CD4-positive, alpha-beta T cell (primary cell): Measurements from ENCODE around the gene P2RX4. TPM values are rescaled to one million over a fixed set of nuclear protein-coding genes. Genes with fewer than 3 reads are reported as not detected.
"Not testable (repeated sequence)": the region's sequence is repeated elsewhere in the genome, so short reads cannot be mapped to it uniquely, and the experiment has no call there.

Experiments
- ATAC-seq: fragments of 200-7000 bp; cut with Tn5 transposase; one replicate; pipeline ENCODE4 v1.10.0; 2022; ENCODE audit warnings: mild to moderate bottlenecking; ENCODE audit not compliant: poor library complexity
- CTCF ChIA-PET: fragments of 350-600 bp; sonication (Branson Sonifier 250); formaldehyde crosslinking; loops from one replicate; lab custom pipeline; 2021; ENCODE audit warnings: antibody characterized with exemption, inconsistent platforms; lab: Charles Lee
- POLR2A ChIA-PET: fragments of 350-600 bp; sonication (Branson Sonifier 250); formaldehyde crosslinking; loops from one replicate; lab custom pipeline; 2021; ENCODE audit warnings: antibody characterized with exemption, inconsistent platforms; lab: Charles Lee
- DNase-seq, 14 experiments: peaks; one replicate each; pipeline ENCODE4 v3.0.0-alpha.2; 2013 to 2020; ENCODE audit warnings: mixed read lengths in 2 of 14
- H3K27ac ChIP-seq, 2 donors: one replicate each; pipeline versions ENCODE4 v1.5.1 to v1.7.0; 2013; ENCODE audit warnings: low read length in 2 of 2, low read depth in 1 of 2, mild to moderate bottlenecking in 1 of 2
- H3K27me3 ChIP-seq, 2 experiments: 1 replicate in 1 of 2; 2 replicates in 1 of 2; pipeline versions ENCODE4 v1.6.1 to v1.7.0; 2013; ENCODE audit warnings: low read length in 2 of 2, control low read depth in 1 of 2, mild to moderate bottlenecking in 1 of 2, moderate library complexity in 1 of 2; ENCODE audit not compliant: insufficient read depth in 2 of 2, control insufficient read depth in 1 of 2
- H3K36me3 ChIP-seq: one replicate; pipeline ENCODE4 v1.6.1; 2013; ENCODE audit warnings: low read length, control low read depth; ENCODE audit not compliant: insufficient read depth
- H3K4me1 ChIP-seq: one replicate; pipeline ENCODE4 v1.6.1; 2013; ENCODE audit warnings: low read length, control low read depth; ENCODE audit not compliant: insufficient read depth
- H3K4me3 ChIP-seq: one replicate; pipeline ENCODE4 v1.5.1; 2013; ENCODE audit warnings: mild to moderate bottlenecking, low read length, moderate library complexity
- H3K9me3 ChIP-seq, 2 experiments: 1 replicate in 1 of 2; 2 replicates in 1 of 2; pipeline versions ENCODE4 v1.6.1 to v1.7.0; 2013; ENCODE audit warnings: low read length in 2 of 2, mild to moderate bottlenecking in 2 of 2, control low read depth in 1 of 2, moderate library complexity in 1 of 2; ENCODE audit not compliant: control insufficient read depth in 1 of 2, insufficient read depth in 1 of 2
- H3K27ac Mint-ChIP-seq: one replicate; pipeline ENCODE4 v1.8.0; 2020; ENCODE audit warnings: mixed read lengths
- H3K27me3 Mint-ChIP-seq: one replicate; pipeline ENCODE4 v1.8.0; 2021; ENCODE audit warnings: mixed read lengths
- H3K36me3 Mint-ChIP-seq: one replicate; pipeline ENCODE4 v1.8.0; 2021; ENCODE audit warnings: low read depth, mixed read lengths
- H3K4me1 Mint-ChIP-seq: one replicate; pipeline ENCODE4 v1.8.0; 2021; ENCODE audit warnings: low read depth, mixed read lengths
- H3K4me3 Mint-ChIP-seq: one replicate; pipeline ENCODE4 v1.8.0; 2020; ENCODE audit warnings: mild to moderate bottlenecking, mixed read lengths
- H3K9me3 Mint-ChIP-seq: one replicate; pipeline ENCODE4 v1.8.0; 2020; ENCODE audit warnings: mixed read lengths
- CTCF ChIP-seq: fragments of 200-600 bp; IDR thresholded peaks from one replicate; pipeline ENCODE4 v1.8.0; 2022; ENCODE audit warnings: antibody characterized with exemption, mild to moderate bottlenecking
- intact Hi-C, 2 experiments: fragments of 100-400 bp; cut with DNase I in 1 of 2; cut with micrococcal nuclease in 1 of 2; formaldehyde crosslinking; loops; one replicate each; pipeline versions ENCODE4 v1.15.1 to v1.9.0; 2023 to 2025; cut with DNase I, micrococcal nuclease
- total RNA-seq, 174 experiments: library from RNA in 2 of 174; stranded (reverse) in 2 of 174; gene quantifications; one replicate each; pipeline ENCODE4 v1.2.3 and lab custom pipeline; 2021 to 2026

Gene P2RX4
- total RNA-seq, 2 experiments from 2014 or later, result 36.2 to 37.4 TPM

GRCh38 chr12:121198949-121199348 lies 11.0 kb upstream of the P2RX4 start:
- H3K9me3 ChIP-seq, result no peaks in the 10 kb centered on the region
- POLR2A ChIA-PET, result no interaction called here
- Mint-ChIP-seq H3K4me3 (no peak overlapping the region), H3K27me3 (no peaks in the 10 kb centered on the region), H3K27ac (no peak overlapping the region), H3K36me3 (no peaks in the 10 kb centered on the region), H3K4me1 (peaks cover 12% of the 10 kb centered on the region), H3K9me3 (no peaks in the 10 kb centered on the region)
- intact Hi-C loops, result no loop called here
- no peak for TF ChIP-seq CTCF
- DNase-seq (no peak), ATAC-seq (no peak)
- H3K27me3 ChIP-seq, result no peaks in the 10 kb centered on the region
- peaks cover 14% of the 10 kb centered on the region for H3K4me1 ChIP-seq
- no peak overlapping the region for H3K4me3 ChIP-seq
- H3K36me3 ChIP-seq, result no peaks in the 10 kb centered on the region
- H3K27ac ChIP-seq, result no peak overlapping the region
- CTCF ChIA-PET, result no interaction called here

- not testable (repeated sequence) for ATAC-seq
Observed at GRCh38 chr12:121201140-121201539, 8.8 kb upstream of the P2RX4 start.

GRCh38 chr12:121202407-121203355 lies 7.2 kb upstream of the P2RX4 start:
- Mint-ChIP-seq H3K9me3 (no peaks in the 10 kb centered on the region), H3K4me1 (peaks cover 7% of the 10 kb centered on the region), H3K27me3 (no peaks in the 10 kb centered on the region), H3K4me3 (no peak overlapping the region), H3K36me3 (no peaks in the 10 kb centered on the region), H3K27ac (no peak overlapping the region)
- POLR2A ChIA-PET, result no interaction called here
- Histone ChIP-seq H3K27me3 (no peaks in the 10 kb centered on the region), H3K4me3 (no peak overlapping the region), H3K36me3 (no peaks in the 10 kb centered on the region), H3K9me3 (no peaks in the 10 kb centered on the region), H3K27ac (no peak overlapping the region), H3K4me1 (peaks cover under 1% of the 10 kb centered on the region)
- DNase-seq (no peak), ATAC-seq (no peak)
- CTCF ChIA-PET, result no interaction called here
- TF ChIP-seq CTCF, result no peak
- intact Hi-C loops, result loop anchor here in 1 of 2 experiments (10.0 kb wide), 1 partner anchor 68 kb away; the partner anchor contains the start of gene P2RX7

More at GRCh38 chr12:121201140-121201539, 8.8 kb upstream of the P2RX4 start:
- H3K27me3 Mint-ChIP-seq, H3K9me3 ChIP-seq, CTCF ChIA-PET, H3K4me3 ChIP-seq, H3K27ac Mint-ChIP-seq, DNase-seq, H3K36me3 ChIP-seq, H3K4me3 Mint-ChIP-seq, H3K9me3 Mint-ChIP-seq, POLR2A ChIA-PET, H3K36me3 Mint-ChIP-seq, H3K27me3 ChIP-seq, H3K27ac ChIP-seq: not testable (repeated sequence)
- H3K4me1 Mint-ChIP-seq, result peaks cover 12% of the 10 kb centered on the region
- H3K4me1 ChIP-seq, result peaks cover 14% of the 10 kb centered on the region
- intact Hi-C loops, result loop anchor here in 1 of 2 experiments (10.0 kb wide), 1 partner anchor 66 kb away; the partner anchor contains the start of gene P2RX7
